ENCODE data around the gene ATRIP.

DNA sequence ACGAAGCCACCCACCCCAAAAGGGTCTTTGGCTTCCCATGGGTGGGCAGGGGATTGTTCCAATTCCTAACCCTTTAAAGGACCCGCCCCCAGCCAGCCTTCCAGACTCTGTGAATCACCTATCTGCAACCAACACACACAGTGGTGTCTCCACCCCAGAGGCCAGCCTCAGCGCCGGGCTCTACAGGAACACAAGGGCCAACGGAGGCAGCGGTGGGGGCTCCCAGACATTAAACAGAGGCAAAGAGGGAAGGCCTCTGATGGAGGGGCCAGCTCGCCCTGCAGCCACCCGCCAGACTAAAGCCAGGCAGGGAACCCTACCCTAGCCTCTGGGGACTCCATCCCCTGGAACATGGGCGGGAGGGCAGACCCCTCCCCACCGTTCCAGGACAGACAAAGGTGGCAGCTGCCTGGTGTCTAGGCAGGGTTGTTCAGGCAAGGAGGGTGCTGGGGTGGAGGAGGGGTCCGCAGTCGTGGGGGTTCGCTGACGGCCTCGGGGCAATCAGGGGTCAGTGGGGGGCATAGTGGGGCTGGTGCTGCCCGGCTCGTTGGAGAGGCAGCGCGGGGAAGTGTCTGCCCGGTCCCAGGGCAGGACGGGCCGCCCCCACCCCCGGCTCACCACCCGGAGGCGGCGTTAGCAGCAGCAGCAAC lies 57.0 kb downstream of the ATRIP start:
- no peak for TF ChIP-seq CTCF (IDR thresholded peaks at IDR 0.05; ENCODE audit: poor library complexity)
- TF ChIP-seq EZH2 (IDR thresholded peaks at IDR 0.05; ENCODE audit: borderline replicate concordance): no peak
- TF ChIP-seq EZH2phosphoT487 (IDR thresholded peaks at IDR 0.05; ENCODE audit: low read depth, severe bottlenecking, unreplicated experiment): no peak
